ENCODE data around the gene FXR1.

Gene FXR1

GRCh38 chr3:180888992-180889560 lies 23.4 kb upstream of the FXR1 start:
- Histone ChIP-seq H3K14ac (ENCODE audit: low read length) (no peak overlapping the region), H2BK120ac (ENCODE audit: low read depth, low read length) (no peak overlapping the region), H3K4me1 (ENCODE audit: control insufficient read depth in 2 of 2, insufficient read depth in 1 of 2, low read depth in 1 of 2, low read length in 2 of 2) (no peaks in the 10 kb centered on the region), H2BK5ac (ENCODE audit: low read length) (no peak overlapping the region), H3K4me3 (ENCODE audit: low read length in 2 of 2) (no peak overlapping the region), H2AFZ (ENCODE audit: low read length) (no peak overlapping the region), H3K23ac (ENCODE audit: low read depth, low read length, poor library complexity) (no peak overlapping the region), H3K4me2 (ENCODE audit: insufficient read depth, low read length, poor library complexity, severe bottlenecking) (no peak overlapping the region), H3K36me3 (replicated peaks in 1 of 2; ENCODE audit: control insufficient read depth in 2 of 2, insufficient read depth in 2 of 2, low read length in 2 of 2) (no peaks in the 10 kb centered on the region), H3K9ac (ENCODE audit: low read depth, low read length, poor library complexity) (no peak overlapping the region), H4K8ac (ENCODE audit: low read depth, low read length) (no peak overlapping the region), H3K27ac (replicated peaks; ENCODE audit: low read length) (no peak overlapping the region), H2BK12ac (ENCODE audit: low read length) (no peak overlapping the region), H3K27me3 (ENCODE audit: control insufficient read depth in 3 of 3, insufficient read depth in 3 of 3, low read depth in 1 of 3, low read length in 3 of 3) (no peaks in the 10 kb centered on the region), H3K4ac (ENCODE audit: low read length) (no peak overlapping the region), H2BK15ac (ENCODE audit: low read length) (no peak overlapping the region), H4K91ac (ENCODE audit: low read depth, low read length, poor library complexity) (no peak overlapping the region), H3K9me3 (replicated peaks in 1 of 2; ENCODE audit: control insufficient read depth in 2 of 2, insufficient read depth in 1 of 2, low read depth in 1 of 2, low read length in 2 of 2) (peaks cover 0 to 9% of the 10 kb centered on the region in 2 donors), H3K18ac (ENCODE audit: low read length) (no peak overlapping the region), H2AK5ac (ENCODE audit: low read depth, low read length) (no peak overlapping the region), H3K79me1 (ENCODE audit: low read depth, low read length) (no peaks in the 10 kb centered on the region)
- no CpG with 5 or more reads among the region's 6 CpGs for WGBS, 2 donors (ENCODE audit: extremely low coverage in 2 of 2, insufficient read length in 2 of 2, insufficient replicate concordance in 1 of 2)
- no peak for DNase-seq (ENCODE audit: low spot score)

DNA sequence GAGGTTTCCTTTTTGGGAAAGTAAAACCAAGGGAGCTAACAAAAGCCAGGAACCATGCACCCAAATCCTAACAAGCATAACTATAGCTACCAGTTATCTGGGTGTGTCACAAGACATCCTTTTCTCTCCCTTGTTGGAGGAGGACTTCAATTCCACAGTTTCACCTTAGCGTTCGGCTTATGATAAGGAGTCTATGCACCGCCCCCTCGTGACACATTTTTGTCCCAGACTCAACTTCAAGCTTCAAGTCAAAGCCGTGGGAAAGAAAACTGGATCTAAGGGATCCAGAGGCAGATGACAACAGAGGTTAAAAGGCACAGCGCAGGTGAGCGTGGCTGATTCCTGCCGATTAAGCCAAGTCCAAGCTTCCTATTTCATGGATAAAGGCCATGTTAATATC lies 13.9 kb upstream of the FXR1 start:
- H3K23ac ChIP-seq (ENCODE audit: low read depth, low read length, poor library complexity) = no peak overlapping the region
- no peak for DNase-seq (ENCODE audit: low spot score)
- H3K9me3 ChIP-seq (replicated peaks in 1 of 2; ENCODE audit: control insufficient read depth in 2 of 2, insufficient read depth in 1 of 2, low read depth in 1 of 2, low read length in 2 of 2) = no peaks in the 10 kb centered on the region
- H3K18ac ChIP-seq (ENCODE audit: low read length) = no peak overlapping the region
- H2BK15ac ChIP-seq (ENCODE audit: low read length) = no peak overlapping the region
- no peak overlapping the region for H3K4me3 ChIP-seq (ENCODE audit: low read length in 2 of 2)
- H2BK120ac ChIP-seq (ENCODE audit: low read depth, low read length) = no peak overlapping the region
- H4K91ac ChIP-seq (ENCODE audit: low read depth, low read length, poor library complexity) = no peak overlapping the region
- H3K27ac ChIP-seq (replicated peaks; ENCODE audit: low read length) = no peak overlapping the region
- H3K4me2 ChIP-seq (ENCODE audit: insufficient read depth, low read length, poor library complexity, severe bottlenecking) = no peak overlapping the region
- H2AFZ ChIP-seq (ENCODE audit: low read length) = no peak overlapping the region
- H3K36me3 ChIP-seq (replicated peaks in 1 of 2; ENCODE audit: control insufficient read depth in 2 of 2, insufficient read depth in 2 of 2, low read length in 2 of 2) = no peaks in the 10 kb centered on the region
- H2BK5ac ChIP-seq (ENCODE audit: low read length) = no peak overlapping the region
- H2AK5ac ChIP-seq (ENCODE audit: low read depth, low read length) = no peak overlapping the region
- no peak overlapping the region for H4K8ac ChIP-seq (ENCODE audit: low read depth, low read length)
- no peak overlapping the region for H3K14ac ChIP-seq (ENCODE audit: low read length)
- whole genome bisulfite sequencing, 2 donors (ENCODE audit: extremely low coverage in 2 of 2, insufficient read length in 2 of 2, insufficient replicate concordance in 1 of 2) = no CpG with 5 or more reads among the region's 8 CpGs
- H3K9ac ChIP-seq (ENCODE audit: low read depth, low read length, poor library complexity) = no peak overlapping the region
- no peak overlapping the region for H3K4ac ChIP-seq (ENCODE audit: low read length)
- no peak overlapping the region for H2BK12ac ChIP-seq (ENCODE audit: low read length)
- no peaks in the 10 kb centered on the region for H3K27me3 ChIP-seq (ENCODE audit: control insufficient read depth in 3 of 3, insufficient read depth in 3 of 3, low read depth in 1 of 3, low read length in 3 of 3)
- H3K79me1 ChIP-seq (ENCODE audit: low read depth, low read length) = no peaks in the 10 kb centered on the region
- no peaks in the 10 kb centered on the region for H3K4me1 ChIP-seq (ENCODE audit: control insufficient read depth in 2 of 2, insufficient read depth in 1 of 2, low read depth in 1 of 2, low read length in 2 of 2)

GRCh38 chr3:180909369-180910127 lies 2.9 kb upstream of the FXR1 start:
- H2BK5ac ChIP-seq (ENCODE audit: low read length) = no peak overlapping the region
- no peak overlapping the region for H4K8ac ChIP-seq (ENCODE audit: low read depth, low read length)

GRCh38 chr3:180910823-180911222 lies 1.6 kb upstream of the FXR1 start:
- Histone ChIP-seq H3K9ac (ENCODE audit: low read depth, low read length, poor library complexity) (no peak overlapping the region), H3K27ac (replicated peaks; ENCODE audit: low read length) (no peak overlapping the region), H4K8ac (ENCODE audit: low read depth, low read length) (no peak overlapping the region), H2AK5ac (ENCODE audit: low read depth, low read length) (no peak overlapping the region), H2BK15ac (ENCODE audit: low read length) (no peak overlapping the region), H3K27me3 (ENCODE audit: control insufficient read depth in 3 of 3, insufficient read depth in 3 of 3, low read depth in 1 of 3, low read length in 3 of 3) (peaks cover 0 to 2% (median 0%) of the 10 kb centered on the region in 3 experiments), H2BK120ac (ENCODE audit: low read depth, low read length) (no peak overlapping the region), H3K79me1 (ENCODE audit: low read depth, low read length) (no peaks in the 10 kb centered on the region), H3K14ac (ENCODE audit: low read length) (no peak overlapping the region), H3K4me1 (ENCODE audit: control insufficient read depth in 2 of 2, insufficient read depth in 1 of 2, low read depth in 1 of 2, low read length in 2 of 2) (peaks cover 3 to 7% of the 10 kb centered on the region in 2 donors), H3K4ac (ENCODE audit: low read length) (no peak overlapping the region), H3K9me3 (replicated peaks in 1 of 2; ENCODE audit: control insufficient read depth in 2 of 2, insufficient read depth in 1 of 2, low read depth in 1 of 2, low read length in 2 of 2) (no peaks in the 10 kb centered on the region), H3K4me2 (ENCODE audit: insufficient read depth, low read length, poor library complexity, severe bottlenecking) (no peak overlapping the region), H4K91ac (ENCODE audit: low read depth, low read length, poor library complexity) (no peak overlapping the region), H3K36me3 (replicated peaks in 1 of 2; ENCODE audit: control insufficient read depth in 2 of 2, insufficient read depth in 2 of 2, low read length in 2 of 2) (peaks cover 0 to 16% of the 10 kb centered on the region in 2 donors), H2BK12ac (ENCODE audit: low read length) (no peak overlapping the region), H2AFZ (ENCODE audit: low read length) (no peak overlapping the region), H2BK5ac (ENCODE audit: low read length) (no peak overlapping the region), H3K23ac (ENCODE audit: low read depth, low read length, poor library complexity) (no peak overlapping the region), H3K4me3 (ENCODE audit: low read length in 2 of 2) (no peak overlapping the region), H3K18ac (ENCODE audit: low read length) (no peak overlapping the region)
- DNase-seq (ENCODE audit: low spot score) = no peak
- WGBS, 2 donors (ENCODE audit: extremely low coverage in 2 of 2, insufficient read length in 2 of 2, insufficient replicate concordance in 1 of 2) = no CpG with 5 or more reads among the region's 4 CpGs

More at GRCh38 chr3:180909369-180910127, 2.9 kb upstream of the FXR1 start:
- no peak overlapping the region for H4K91ac ChIP-seq (ENCODE audit: low read depth, low read length, poor library complexity)
- peaks cover 0 to 3% of the 10 kb centered on the region in 2 donors for H3K36me3 ChIP-seq (replicated peaks in 1 of 2; ENCODE audit: control insufficient read depth in 2 of 2, insufficient read depth in 2 of 2, low read length in 2 of 2)
- H3K27ac ChIP-seq (replicated peaks; ENCODE audit: low read length) = no peak overlapping the region
- no peak overlapping the region for H3K4me2 ChIP-seq (ENCODE audit: insufficient read depth, low read length, poor library complexity, severe bottlenecking)
- WGBS, 2 donors (ENCODE audit: extremely low coverage in 2 of 2, insufficient read length in 2 of 2, insufficient replicate concordance in 1 of 2) = no CpG with 5 or more reads among the region's 5 CpGs
- H3K9ac ChIP-seq (ENCODE audit: low read depth, low read length, poor library complexity) = no peak overlapping the region
- H3K27me3 ChIP-seq (ENCODE audit: control insufficient read depth in 3 of 3, insufficient read depth in 3 of 3, low read depth in 1 of 3, low read length in 3 of 3) = peaks cover 0 to 2% (median 0%) of the 10 kb centered on the region in 3 experiments
- H2BK12ac ChIP-seq (ENCODE audit: low read length) = no peak overlapping the region
- no peak overlapping the region for H2BK120ac ChIP-seq (ENCODE audit: low read depth, low read length)
- no peak overlapping the region for H3K14ac ChIP-seq (ENCODE audit: low read length)
- H3K4ac ChIP-seq (ENCODE audit: low read length) = no peak overlapping the region
- no peak overlapping the region for H3K4me3 ChIP-seq (ENCODE audit: low read length in 2 of 2)
- no peak overlapping the region for H2AK5ac ChIP-seq (ENCODE audit: low read depth, low read length)
- no peaks in the 10 kb centered on the region for H3K9me3 ChIP-seq (replicated peaks in 1 of 2; ENCODE audit: control insufficient read depth in 2 of 2, insufficient read depth in 1 of 2, low read depth in 1 of 2, low read length in 2 of 2)
- H3K79me1 ChIP-seq (ENCODE audit: low read depth, low read length) = no peaks in the 10 kb centered on the region
- peaks cover 0 to 5% of the 10 kb centered on the region in 2 donors for H3K4me1 ChIP-seq (ENCODE audit: control insufficient read depth in 2 of 2, insufficient read depth in 1 of 2, low read depth in 1 of 2, low read length in 2 of 2)
- no peak for DNase-seq (ENCODE audit: low spot score)
- H2BK15ac ChIP-seq (ENCODE audit: low read length) = no peak overlapping the region
- no peak overlapping the region for H3K18ac ChIP-seq (ENCODE audit: low read length)
- no peak overlapping the region for H2AFZ ChIP-seq (ENCODE audit: low read length)
- H3K23ac ChIP-seq (ENCODE audit: low read depth, low read length, poor library complexity) = no peak overlapping the region

All from neuronal stem cell (in vitro differentiated cells).